HG03439 (cell line): Measurements from ENCODE around the gene SEC24A.
"Not testable (repeated sequence)": the region's sequence is repeated elsewhere in the genome, so short reads cannot be mapped to it uniquely, and the experiment has no call there.

Source experiments
- ATAC-seq: cut with Tn5 transposase; IDR thresholded peaks from one replicate; pipeline ENCODE4 v1.9.1; 2021; ENCODE audit warnings: mild to moderate bottlenecking, moderate library complexity; ENCODE audit not compliant: unreplicated experiment

The SEC24A gene

GRCh38 chr5:134738963-134739661, 90.5 kb downstream of the SEC24A start:
- ATAC-seq = no peak

GRCh38 chr5:134741052-134741451, 92.5 kb downstream of the SEC24A start:
- ATAC-seq = no peak

GRCh38 chr5:134742134-134742533, 93.5 kb downstream of the SEC24A start:
- no peak for ATAC-seq

- no peak for ATAC-seq
Observed at GRCh38 chr5:134749415-134749814, 100.8 kb downstream of the SEC24A start.

- peak; percentile 23 for ATAC-seq
Observed at GRCh38 chr5:134758176-134758503, 109.6 kb downstream of the SEC24A start.

- peak; percentile 97 for ATAC-seq
Observed at GRCh38 chr5:134758504-134759341, 110.1 kb downstream of the SEC24A start, which contains the start of gene DDX46. Gene DDX46 (plus strand): TSS chr5:134758779. CDS start chr5:134758939, 160 bp downstream.

- ATAC-seq = not testable (repeated sequence)
Observed at GRCh38 chr5:134767528-134768291, 119.1 kb downstream of the SEC24A start.

GRCh38 chr5:134769206-134769605, 120.6 kb downstream of the SEC24A start:
- no peak for ATAC-seq

- ATAC-seq = no peak
Observed at GRCh38 chr5:134772461-134773125, 124.0 kb downstream of the SEC24A start.

GRCh38 chr5:134777366-134777765, 128.8 kb downstream of the SEC24A start:
- ATAC-seq = no peak
